ENCODE results near the gene CLUH. TPM values are rescaled to one million over a fixed set of nuclear protein-coding genes. Genes with fewer than 3 reads are reported as not detected.

Gene CLUH
- polyA plus RNA-seq, 1 donor (not counting 4 experiments of a cell fraction or from before 2014, with no cell fraction given), result 24.0 TPM

DNA sequence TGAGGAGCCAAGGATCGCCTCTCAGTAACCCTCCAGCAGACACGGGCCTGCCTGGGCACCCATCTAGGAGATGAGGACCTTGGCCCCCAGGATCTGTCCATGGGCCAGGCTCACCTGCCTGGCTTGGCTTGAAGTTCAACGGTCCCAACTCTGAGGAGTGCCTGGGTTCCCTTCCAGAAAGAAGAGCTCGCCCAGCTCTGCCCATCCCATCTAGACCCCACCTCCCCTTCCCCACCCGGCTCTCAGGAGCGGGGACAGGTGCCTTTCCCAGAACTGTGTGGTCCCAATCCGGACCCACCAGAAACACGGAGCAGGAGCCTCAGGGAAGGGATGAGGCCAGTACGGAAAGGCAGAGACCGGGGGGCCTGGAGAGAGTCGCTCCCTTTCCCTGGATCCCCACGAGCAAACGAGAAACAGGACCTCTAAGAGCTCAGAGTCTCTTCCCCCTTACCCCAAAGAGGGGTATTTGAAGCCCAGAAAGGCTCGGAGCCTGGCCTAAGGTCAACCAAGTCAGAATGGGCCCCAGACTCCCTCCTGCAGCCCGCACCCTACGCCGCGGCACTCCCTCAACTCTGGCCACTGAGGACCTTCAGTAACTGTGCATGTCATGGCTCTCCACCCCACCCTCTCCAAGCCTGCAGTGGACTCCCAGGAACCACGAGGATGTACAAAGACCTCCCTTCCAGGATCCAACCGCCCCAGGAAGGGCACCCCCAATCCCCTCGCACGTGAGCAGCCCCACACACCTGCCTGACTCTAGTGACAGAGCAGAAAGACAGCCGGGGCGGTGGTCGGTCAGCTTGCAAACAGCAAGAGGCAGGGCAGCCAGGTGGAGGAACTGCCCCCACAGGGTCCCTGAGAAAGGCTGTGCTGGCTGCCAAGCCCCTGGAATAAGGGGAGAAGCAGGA lies 5.4 kb downstream of the CLUH start:
- Histone ChIP-seq H3K27me3 (ENCODE audit: control insufficient read depth, extremely low read depth, insufficient read depth, low read length) (no peaks in the 10 kb centered on the region), H3K4me1 (ENCODE audit: control insufficient read depth, extremely low read depth, insufficient read depth, low read length) (peaks cover 35% of the 10 kb centered on the region), H3K4me2 (ENCODE audit: control insufficient read depth, extremely low read depth, insufficient read depth, low read depth, low read length) (no peak overlapping the region), H3K9me3 (ENCODE audit: control insufficient read depth, low read depth, low read length) (no peaks in the 10 kb centered on the region), H3K27ac (ENCODE audit: control insufficient read depth, insufficient read depth, low read length) (no peak overlapping the region), H3K79me2 (ENCODE audit: control insufficient read depth, insufficient read depth, low read length) (peaks cover 80% of the 10 kb centered on the region), H3K9ac (ENCODE audit: control insufficient read depth, extremely low read depth, insufficient read depth, low read length) (no peak overlapping the region), H3K9me1 (ENCODE audit: control insufficient read depth, extremely low read depth, insufficient read depth, low read length) (peaks cover 2% of the 10 kb centered on the region), H2AFZ (ENCODE audit: control insufficient read depth, low read length) (no peak overlapping the region), H4K20me1 (ENCODE audit: control insufficient read depth, extremely low read depth, insufficient read depth, low read length) (peaks cover 50% of the 10 kb centered on the region), H3K36me3 (ENCODE audit: control insufficient read depth in 2 of 2, extremely low read depth in 1 of 2, insufficient read depth in 2 of 2, low read length in 2 of 2) (peaks cover 19 to 25% of the 10 kb centered on the region in 2 experiments), H3K4me3 (ENCODE audit: control insufficient read depth in 2 of 3, extremely low read depth in 1 of 3, insufficient read depth in 2 of 3, low read depth in 1 of 3, low read length in 3 of 3) (no peak overlapping the region)
- DNase-seq (ENCODE audit: low read depth, low spot score) (no peak), FAIRE-seq (no peak)
- dilution Hi-C loops (cut with MboI; ENCODE audit: extremely low pct_ligation_motif_present, low sequenced_read_pairs), result no loop called here
- TF ChIP-seq, protein P1, sequence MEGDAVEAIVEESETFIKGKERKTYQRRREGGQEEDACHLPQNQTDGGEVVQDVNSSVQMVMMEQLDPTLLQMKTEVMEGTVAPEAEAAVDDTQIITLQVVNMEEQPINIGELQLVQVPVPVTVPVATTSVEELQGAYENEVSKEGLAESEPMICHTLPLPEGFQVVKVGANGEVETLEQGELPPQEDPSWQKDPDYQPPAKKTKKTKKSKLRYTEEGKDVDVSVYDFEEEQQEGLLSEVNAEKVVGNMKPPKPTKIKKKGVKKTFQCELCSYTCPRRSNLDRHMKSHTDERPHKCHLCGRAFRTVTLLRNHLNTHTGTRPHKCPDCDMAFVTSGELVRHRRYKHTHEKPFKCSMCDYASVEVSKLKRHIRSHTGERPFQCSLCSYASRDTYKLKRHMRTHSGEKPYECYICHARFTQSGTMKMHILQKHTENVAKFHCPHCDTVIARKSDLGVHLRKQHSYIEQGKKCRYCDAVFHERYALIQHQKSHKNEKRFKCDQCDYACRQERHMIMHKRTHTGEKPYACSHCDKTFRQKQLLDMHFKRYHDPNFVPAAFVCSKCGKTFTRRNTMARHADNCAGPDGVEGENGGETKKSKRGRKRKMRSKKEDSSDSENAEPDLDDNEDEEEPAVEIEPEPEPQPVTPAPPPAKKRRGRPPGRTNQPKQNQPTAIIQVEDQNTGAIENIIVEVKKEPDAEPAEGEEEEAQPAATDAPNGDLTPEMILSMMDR (optimal IDR thresholded peaks at IDR 0.05 in 1 of 3, IDR thresholded peaks at IDR 0.05 in 1 of 3, conservative IDR thresholded peaks at IDR 0.05 in 1 of 3; ENCODE audit: extremely low read depth in 1 of 3, insufficient read depth in 2 of 3, low read length in 3 of 3), result no peak
- no peak for TF ChIP-seq EZH2 (IDR thresholded peaks at IDR 0.05; ENCODE audit: low read length)

DNA sequence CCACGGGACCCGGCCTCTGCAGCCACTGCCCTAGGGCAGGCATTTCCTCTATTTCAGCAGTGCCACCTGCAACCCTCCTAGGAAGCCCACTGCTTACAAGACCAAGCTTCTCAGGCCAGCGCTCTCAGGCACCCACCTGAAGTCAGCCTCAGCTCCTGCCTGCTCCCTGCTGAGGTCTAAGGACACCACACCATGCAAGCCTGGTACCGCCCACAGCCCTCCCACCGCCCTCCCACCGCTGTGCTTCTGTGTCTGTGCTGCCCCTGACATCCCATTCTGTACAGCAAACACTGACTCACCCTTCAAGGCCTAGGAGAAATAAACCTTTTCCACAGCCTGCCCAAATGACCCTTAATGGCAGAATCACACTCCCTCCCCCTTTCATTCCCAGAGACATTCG lies 6.3 kb downstream of the CLUH start:
- no peak overlapping the region for H3K27ac ChIP-seq (ENCODE audit: control insufficient read depth, insufficient read depth, low read length)
- H2AFZ ChIP-seq (ENCODE audit: control insufficient read depth, low read length), result no peak overlapping the region
- no peak overlapping the region for H3K9ac ChIP-seq (ENCODE audit: control insufficient read depth, extremely low read depth, insufficient read depth, low read length)
- DNase-seq (ENCODE audit: low read depth, low spot score) (no peak), FAIRE-seq (no peak)
- no peaks in the 10 kb centered on the region for H3K27me3 ChIP-seq (ENCODE audit: control insufficient read depth, extremely low read depth, insufficient read depth, low read length)
- H3K9me1 ChIP-seq (ENCODE audit: control insufficient read depth, extremely low read depth, insufficient read depth, low read length), result peaks cover 2% of the 10 kb centered on the region
- no peaks in the 10 kb centered on the region for H3K9me3 ChIP-seq (ENCODE audit: control insufficient read depth, low read depth, low read length)
- peaks cover 23 to 25% of the 10 kb centered on the region in 2 experiments for H3K36me3 ChIP-seq (ENCODE audit: control insufficient read depth in 2 of 2, extremely low read depth in 1 of 2, insufficient read depth in 2 of 2, low read length in 2 of 2)
- H4K20me1 ChIP-seq (ENCODE audit: control insufficient read depth, extremely low read depth, insufficient read depth, low read length), result peaks cover 50% of the 10 kb centered on the region
- TF ChIP-seq, protein P1 (optimal IDR thresholded peaks at IDR 0.05 in 1 of 3, IDR thresholded peaks at IDR 0.05 in 1 of 3, conservative IDR thresholded peaks at IDR 0.05 in 1 of 3; ENCODE audit: extremely low read depth in 1 of 3, insufficient read depth in 2 of 3, low read length in 3 of 3), result no peak
- TF ChIP-seq EZH2 (IDR thresholded peaks at IDR 0.05; ENCODE audit: low read length), result no peak
- H3K4me2 ChIP-seq (ENCODE audit: control insufficient read depth, extremely low read depth, insufficient read depth, low read depth, low read length), result no peak overlapping the region
- dilution Hi-C loops (cut with MboI; ENCODE audit: extremely low pct_ligation_motif_present, low sequenced_read_pairs), result no loop called here
- peaks cover 71% of the 10 kb centered on the region for H3K79me2 ChIP-seq (ENCODE audit: control insufficient read depth, insufficient read depth, low read length)
- H3K4me3 ChIP-seq (ENCODE audit: control insufficient read depth in 2 of 3, extremely low read depth in 1 of 3, insufficient read depth in 2 of 3, low read depth in 1 of 3, low read length in 3 of 3), result no peak overlapping the region
- H3K4me1 ChIP-seq (ENCODE audit: control insufficient read depth, extremely low read depth, insufficient read depth, low read length), result peaks cover 32% of the 10 kb centered on the region

All from keratinocyte (primary cell).